GM23248 (cell line): ENCODE measurements around the gene FGFR2.

Experiments used
- EZH2 ChIP-seq: fragments of 200-600 bp; sonication (generic); IDR thresholded peaks from 2 replicates; pipeline ENCODE4 v1.6.1; 2018; ENCODE audit warnings: antibody characterized with exemption, mild to moderate bottlenecking; ENCODE audit not compliant: insufficient read depth, poor library complexity, severe bottlenecking
- EZH2phosphoT487 ChIP-seq: fragments of 200-600 bp; sonication (generic); IDR thresholded peaks from 2 replicates; pipeline ENCODE4 v1.6.1; 2018; ENCODE audit warnings: antibody characterized with exemption, moderate library complexity, mild to moderate bottlenecking, low read depth; ENCODE audit not compliant: insufficient read depth

DNA sequence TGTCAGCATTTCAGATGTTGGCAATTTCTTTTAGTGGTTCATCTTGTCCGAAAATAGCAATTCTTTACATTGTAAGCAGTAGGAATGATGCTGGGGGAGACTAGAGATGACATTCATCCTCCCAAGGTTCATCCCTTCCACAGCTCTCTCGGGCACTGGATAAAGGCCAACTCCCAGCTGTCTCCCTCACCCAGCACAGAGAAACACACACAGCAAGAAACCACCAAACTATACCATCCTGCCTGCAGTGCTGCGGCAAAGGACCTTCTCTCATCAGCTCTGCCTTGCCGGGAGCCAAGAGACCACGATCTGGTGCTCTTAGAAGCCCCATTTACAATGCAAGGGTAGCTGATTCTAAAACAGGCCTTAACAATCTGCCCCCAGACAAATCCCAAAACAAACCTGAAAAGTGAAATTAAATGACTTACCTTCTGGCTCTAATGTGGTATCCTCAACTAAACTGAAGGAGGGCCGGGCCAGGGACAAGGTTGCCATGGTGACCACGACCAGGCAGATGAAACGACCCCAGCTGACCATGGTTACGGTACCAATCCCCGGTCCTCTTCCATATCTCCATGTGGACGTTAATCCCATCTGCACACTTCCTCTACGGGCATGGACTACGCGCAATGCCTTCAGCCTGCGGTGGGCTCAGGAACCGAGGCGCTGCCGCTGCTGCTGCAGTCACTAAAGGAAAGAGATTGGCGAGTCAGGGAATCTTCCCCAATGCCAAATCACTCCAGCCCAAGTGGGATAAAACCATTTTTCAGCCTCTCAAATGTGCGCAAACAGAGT lies 4.8 kb downstream of the FGFR2 start:
- no peak for TF ChIP-seq EZH2
- no peak for TF ChIP-seq EZH2phosphoT487
